ENCODE results near the gene HDLBP. TPM values are rescaled to one million over a fixed set of nuclear protein-coding genes. Genes with fewer than 3 reads are reported as not detected.
"Not testable (repeated sequence)": the region's sequence is repeated elsewhere in the genome, so short reads cannot be mapped to it uniquely, and the experiment has no call there.

The HDLBP gene
- total RNA-seq, 1 donor from 2014 or later = 989 TPM

DNA sequence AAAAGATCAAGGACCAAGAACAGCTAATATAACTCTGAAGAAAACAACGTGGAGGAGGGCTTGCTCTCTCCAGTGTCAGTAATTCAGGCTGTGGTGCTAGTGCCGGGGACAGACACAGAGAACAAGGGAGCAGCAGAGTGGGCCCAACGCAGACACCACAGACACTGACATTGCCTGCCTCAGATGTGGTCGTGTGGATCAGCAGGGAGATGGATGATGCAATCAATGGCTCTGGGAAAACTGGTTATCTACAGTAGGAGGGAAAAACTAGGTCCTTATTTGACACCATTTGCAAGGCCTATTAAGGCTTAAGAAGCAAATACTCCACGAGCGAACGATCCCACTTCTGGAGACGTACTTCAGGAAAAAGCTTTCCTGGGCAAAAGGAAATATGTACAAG is 36.1 kb downstream of the HDLBP start:
- Mint-ChIP-seq H3K36me3 (ENCODE audit: low read depth) (peaks cover 4% of the 10 kb centered on the region), H3K27me3 (ENCODE audit: low read depth) (no peaks in the 10 kb centered on the region), H3K27ac (ENCODE audit: unreplicated experiment) (peak overlapping the region; percentile 81), H3K9me3 (ENCODE audit: low read depth) (peaks cover 7% of the 10 kb centered on the region), H3K4me1 (ENCODE audit: low read depth) (peaks cover 18% of the 10 kb centered on the region), H3K4me3 (ENCODE audit: unreplicated experiment) (no peak overlapping the region)
- DNase-seq (ENCODE audit: low spot score) = no peak
- TF ChIP-seq, protein P1, sequence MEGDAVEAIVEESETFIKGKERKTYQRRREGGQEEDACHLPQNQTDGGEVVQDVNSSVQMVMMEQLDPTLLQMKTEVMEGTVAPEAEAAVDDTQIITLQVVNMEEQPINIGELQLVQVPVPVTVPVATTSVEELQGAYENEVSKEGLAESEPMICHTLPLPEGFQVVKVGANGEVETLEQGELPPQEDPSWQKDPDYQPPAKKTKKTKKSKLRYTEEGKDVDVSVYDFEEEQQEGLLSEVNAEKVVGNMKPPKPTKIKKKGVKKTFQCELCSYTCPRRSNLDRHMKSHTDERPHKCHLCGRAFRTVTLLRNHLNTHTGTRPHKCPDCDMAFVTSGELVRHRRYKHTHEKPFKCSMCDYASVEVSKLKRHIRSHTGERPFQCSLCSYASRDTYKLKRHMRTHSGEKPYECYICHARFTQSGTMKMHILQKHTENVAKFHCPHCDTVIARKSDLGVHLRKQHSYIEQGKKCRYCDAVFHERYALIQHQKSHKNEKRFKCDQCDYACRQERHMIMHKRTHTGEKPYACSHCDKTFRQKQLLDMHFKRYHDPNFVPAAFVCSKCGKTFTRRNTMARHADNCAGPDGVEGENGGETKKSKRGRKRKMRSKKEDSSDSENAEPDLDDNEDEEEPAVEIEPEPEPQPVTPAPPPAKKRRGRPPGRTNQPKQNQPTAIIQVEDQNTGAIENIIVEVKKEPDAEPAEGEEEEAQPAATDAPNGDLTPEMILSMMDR (IDR thresholded peaks at IDR 0.05) = no peak

DNA sequence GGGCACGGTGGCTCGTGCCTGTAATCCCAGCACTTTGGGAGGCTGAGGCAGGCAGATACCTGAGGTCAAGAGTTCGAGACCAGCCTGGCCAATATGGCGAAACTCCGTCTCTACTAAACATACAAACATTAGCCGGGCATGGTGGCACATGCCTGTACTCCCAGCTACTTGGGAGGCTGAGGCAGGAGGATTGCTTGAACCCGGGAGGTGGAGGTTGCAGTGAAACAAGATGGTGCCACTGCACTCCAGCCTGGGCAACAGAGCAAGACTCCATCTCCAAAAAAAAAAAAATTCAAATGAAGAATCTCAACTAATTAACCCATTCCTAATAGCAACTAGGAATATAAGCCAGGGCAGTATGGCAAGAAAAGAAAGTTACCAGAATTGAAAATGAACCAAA is 37.2 kb downstream of the HDLBP start:
- not testable (repeated sequence) for H3K36me3 Mint-ChIP-seq (ENCODE audit: low read depth); H3K9me3 Mint-ChIP-seq (ENCODE audit: low read depth); H3K27ac Mint-ChIP-seq (ENCODE audit: unreplicated experiment); H3K27me3 Mint-ChIP-seq (ENCODE audit: low read depth); H3K4me3 Mint-ChIP-seq (ENCODE audit: unreplicated experiment); DNase-seq (ENCODE audit: low spot score)
- H3K4me1 Mint-ChIP-seq (ENCODE audit: low read depth) = peaks cover 21% of the 10 kb centered on the region

DNA sequence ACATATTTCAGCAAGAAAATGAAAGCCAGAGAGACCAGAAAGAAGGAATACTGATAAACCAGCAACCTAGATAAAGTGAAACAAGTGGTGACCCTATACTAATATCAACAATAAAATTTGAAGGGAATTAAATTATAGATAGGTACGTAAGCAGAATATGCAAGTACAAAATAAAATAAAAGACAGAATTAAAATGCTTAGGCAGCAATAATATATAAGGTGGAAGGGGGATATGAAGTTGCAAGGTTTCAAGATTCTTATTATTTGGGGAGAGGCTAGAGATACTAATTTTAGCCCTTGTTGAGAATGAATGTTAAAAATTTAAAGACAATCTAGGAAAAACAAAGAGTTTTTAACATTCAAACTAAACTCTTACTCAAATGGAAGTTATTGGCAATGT is 39.6 kb downstream of the HDLBP start:
- Mint-ChIP-seq H3K27ac (ENCODE audit: unreplicated experiment) (no peak overlapping the region), H3K9me3 (ENCODE audit: low read depth) (peaks cover 7% of the 10 kb centered on the region), H3K36me3 (ENCODE audit: low read depth) (peaks cover 6% of the 10 kb centered on the region), H3K4me3 (ENCODE audit: unreplicated experiment) (no peak overlapping the region), H3K27me3 (ENCODE audit: low read depth) (no peaks in the 10 kb centered on the region), H3K4me1 (ENCODE audit: low read depth) (peaks cover 29% of the 10 kb centered on the region)
- TF ChIP-seq, protein P1 (IDR thresholded peaks at IDR 0.05) = no peak
- DNase-seq (ENCODE audit: low spot score) = no peak

DNA sequence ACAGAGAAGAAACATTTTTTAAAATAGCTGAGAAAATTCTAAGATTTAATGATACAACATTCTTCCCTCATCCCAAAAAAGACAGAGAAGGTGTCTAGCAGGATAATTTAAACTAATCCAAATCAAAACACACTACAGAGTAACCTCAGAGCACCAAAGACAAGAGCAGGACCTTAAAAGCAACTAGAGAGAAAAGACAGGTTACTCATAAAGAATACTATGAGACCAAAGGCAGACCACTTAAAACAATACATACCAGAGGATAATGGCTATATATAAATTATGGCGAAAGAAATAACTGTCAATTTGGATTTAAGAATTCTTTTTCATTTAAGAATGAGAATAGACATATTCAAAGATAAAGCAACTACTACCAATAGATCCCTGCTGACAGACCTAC is 40.0 kb downstream of the HDLBP start:
- no peak for DNase-seq (ENCODE audit: low spot score)
- Mint-ChIP-seq H3K9me3 (ENCODE audit: low read depth) (peaks cover 7% of the 10 kb centered on the region), H3K27ac (ENCODE audit: unreplicated experiment) (no peak overlapping the region), H3K4me1 (ENCODE audit: low read depth) (peaks cover 33% of the 10 kb centered on the region), H3K36me3 (ENCODE audit: low read depth) (peaks cover 7% of the 10 kb centered on the region), H3K4me3 (ENCODE audit: unreplicated experiment) (no peak overlapping the region), H3K27me3 (ENCODE audit: low read depth) (no peaks in the 10 kb centered on the region)
- TF ChIP-seq, protein P1 (IDR thresholded peaks at IDR 0.05) = no peak

DNA sequence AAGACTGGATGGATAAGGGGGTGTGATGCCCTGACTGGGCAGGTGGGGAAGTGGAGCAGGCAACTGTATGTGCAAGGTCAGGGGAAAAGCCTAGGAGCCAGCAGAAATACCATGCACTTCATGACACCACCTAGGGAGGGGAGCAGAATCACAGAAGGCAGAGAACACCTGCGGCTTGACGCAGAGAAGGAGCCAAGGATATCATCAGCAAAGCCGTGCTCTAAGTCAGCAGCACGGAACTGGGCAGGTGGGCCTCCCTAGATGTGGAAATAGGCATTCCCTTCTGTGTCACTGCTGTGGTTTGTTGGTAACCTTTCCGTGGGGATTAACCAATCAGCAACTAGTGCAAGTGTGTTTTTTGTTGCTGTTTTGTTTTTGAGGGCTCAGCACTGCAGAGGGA is 41.3 kb downstream of the HDLBP start:
- Mint-ChIP-seq H3K27ac (ENCODE audit: unreplicated experiment) (peak overlapping the region; percentile 29), H3K4me3 (ENCODE audit: unreplicated experiment) (no peak overlapping the region), H3K9me3 (ENCODE audit: low read depth) (peaks cover 7% of the 10 kb centered on the region), H3K27me3 (ENCODE audit: low read depth) (no peaks in the 10 kb centered on the region), H3K4me1 (ENCODE audit: low read depth) (peaks cover 36% of the 10 kb centered on the region), H3K36me3 (ENCODE audit: low read depth) (peaks cover 8% of the 10 kb centered on the region)
- TF ChIP-seq, protein P1 (IDR thresholded peaks at IDR 0.05) = no peak
- DNase-seq (ENCODE audit: low spot score) = no peak

DNA sequence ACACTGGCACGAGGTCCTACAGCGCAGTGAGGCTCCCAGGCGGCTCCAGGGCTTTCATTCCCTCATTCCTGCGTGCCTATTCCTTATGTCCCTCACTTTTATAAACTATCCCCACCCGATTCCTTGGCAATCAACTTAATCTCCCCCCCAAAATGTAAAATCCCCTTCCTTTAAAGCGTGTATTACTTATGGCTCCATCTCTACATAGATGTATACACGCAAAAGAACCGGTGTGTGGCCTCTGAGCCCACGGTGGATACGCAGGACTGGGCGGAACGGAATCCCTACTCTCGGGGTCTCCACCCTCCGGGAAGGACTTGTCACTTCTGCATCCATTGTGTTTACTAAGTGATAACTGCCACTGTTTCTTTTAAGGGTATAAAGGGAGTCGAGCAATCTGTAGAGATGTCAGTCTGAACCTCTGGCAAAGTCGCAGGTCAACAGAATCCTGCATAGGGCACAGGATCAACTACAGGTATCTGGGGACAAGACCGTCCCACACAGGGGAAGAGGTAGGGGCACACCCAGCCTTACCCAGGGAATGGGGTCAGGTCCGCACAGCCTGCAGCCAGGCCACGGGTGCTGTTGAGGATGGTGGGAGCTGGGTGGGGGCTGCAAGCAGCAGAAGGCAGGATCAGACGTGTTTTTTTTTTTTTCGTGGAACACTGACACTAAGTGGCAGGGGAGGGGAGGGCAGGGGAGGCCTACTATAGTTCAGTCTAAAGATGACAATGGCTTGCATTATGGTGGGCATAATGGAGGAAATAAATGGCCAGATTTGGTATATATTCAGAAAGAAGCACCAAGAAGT is 42.1 kb downstream of the HDLBP start:
- TF ChIP-seq, protein P1 (IDR thresholded peaks at IDR 0.05) = peak; percentile 18
- Mint-ChIP-seq H3K4me3 (ENCODE audit: unreplicated experiment) (peak overlapping the region; percentile 69), H3K36me3 (ENCODE audit: low read depth) (peaks cover 12% of the 10 kb centered on the region), H3K27ac (ENCODE audit: unreplicated experiment) (peak overlapping the region; percentile 91), H3K9me3 (ENCODE audit: low read depth) (peaks cover 7% of the 10 kb centered on the region), H3K27me3 (ENCODE audit: low read depth) (no peaks in the 10 kb centered on the region), H3K4me1 (ENCODE audit: low read depth) (peaks cover 42% of the 10 kb centered on the region)
- DNase-seq (ENCODE audit: low spot score) = no peak

All from chondrocyte (in vitro differentiated cells).